ENCODE data around the gene NUDT12.

Gene NUDT12

GRCh38 chr5:103562453-103563157 lies at the start of gene NUDT12:
TSS of gene NUDT12 (minus strand) at chr5:103562789. CDS start at chr5:103560248, 2,541 bp downstream.
- DNase-seq, result peak; percentile 7 to 90 (median 78)

GRCh38 chr5:103607346-103607745 lies 44.8 kb upstream of the NUDT12 start:
- DNase-seq, result no peak

- DNase-seq, result no peak
Measured at GRCh38 chr5:103605277-103605676, 42.7 kb upstream of the NUDT12 start.

- no peak for DNase-seq
Measured at GRCh38 chr5:103602438-103602837, 39.8 kb upstream of the NUDT12 start.

- DNase-seq, result no peak
Measured at GRCh38 chr5:103601314-103601713, 38.7 kb upstream of the NUDT12 start.

GRCh38 chr5:103600086-103600485 lies 37.5 kb upstream of the NUDT12 start:
- DNase-seq, result no peak

GRCh38 chr5:103598997-103599566 lies 36.5 kb upstream of the NUDT12 start:
- no peak for DNase-seq

GRCh38 chr5:103590221-103590620 lies 27.6 kb upstream of the NUDT12 start:
- DNase-seq, result no peak

- no peak for DNase-seq
Measured at GRCh38 chr5:103589776-103590175, 27.2 kb upstream of the NUDT12 start.

- DNase-seq, result no peak
Measured at GRCh38 chr5:103589357-103589756, 26.8 kb upstream of the NUDT12 start.

GRCh38 chr5:103587185-103587748 lies 24.7 kb upstream of the NUDT12 start:
- DNase-seq, result no peak

GRCh38 chr5:103582364-103582763 lies 19.8 kb upstream of the NUDT12 start:
- peak in 20 of 56 donors; percentile 0 to 66 (median 5) for DNase-seq

GRCh38 chr5:103573411-103573810 lies 10.8 kb upstream of the NUDT12 start:
- no peak for DNase-seq

GRCh38 chr5:103572454-103572853 lies 9.9 kb upstream of the NUDT12 start:
- DNase-seq, result no peak

- DNase-seq, result no peak
Measured at GRCh38 chr5:103571730-103572129, 9.1 kb upstream of the NUDT12 start.

- DNase-seq, result no peak
Measured at GRCh38 chr5:103569313-103570060, 6.9 kb upstream of the NUDT12 start.

GRCh38 chr5:103565719-103566118 lies 3.1 kb upstream of the NUDT12 start:
- DNase-seq, result no peak

- peak in 2 of 56 donors; percentile 11 to 48 for DNase-seq
Measured at GRCh38 chr5:103561685-103562452, 720 bp downstream of the NUDT12 start.

GRCh38 chr5:103560826-103561225 lies 1.8 kb downstream of the NUDT12 start:
- no peak for DNase-seq

GRCh38 chr5:103546858-103547257 lies 15.7 kb downstream of the NUDT12 start:
- DNase-seq, result no peak

- no peak for DNase-seq
Measured at GRCh38 chr5:103542441-103542840, 20.1 kb downstream of the NUDT12 start.

Data from amygdala (tissue), 56 donors.